A549 (cell line): Measurements from ENCODE around the gene PRADC1. TPM values are rescaled to one million over a fixed set of nuclear protein-coding genes. Genes with fewer than 3 reads are reported as not detected.

Experiments
- ATAC-seq, 2 experiments: fragments of 200-7000 bp in 1 of 2; fragments of >200 bp in 1 of 2; cut with Nextera tagmentation in 1 of 2; cut with Tn5 transposase in 1 of 2; 3 replicates each; pipeline versions ENCODE4 v1.8.0 to v1.9.1; 2018 to 2020; ENCODE audit warnings: mild to moderate bottlenecking in 1 of 2, moderate library complexity in 1 of 2
- CTCF ChIA-PET: fragments of 300-600 bp; sonication (Branson Sonifier 250); formaldehyde crosslinking; extraction: SDS; loops from one replicate; lab custom pipeline; 2021; ENCODE audit warnings: antibody characterized with exemption, inconsistent platforms; lab: Yijun Ruan, JAX
- POLR2A ChIA-PET: fragments of 350-600 bp; formaldehyde crosslinking; extraction: SDS; loops from one replicate; lab custom pipeline; 2021; ENCODE audit warnings: antibody characterized with exemption, inconsistent platforms; lab: Yijun Ruan, JAX
- DNase-seq, 2 experiments: peaks; one replicate each; pipeline versions ENCODE4 v3.0.0 to v3.0.0-alpha.2; 2011 to 2016; ENCODE audit warnings: low read depth in 1 of 2, low spot score in 1 of 2
- FAIRE-seq: peaks from 2 replicates; lab custom pipeline; 2011; peaks lifted over from hg19 to GRCh38; lab: Jason Lieb, UNC
- H3K27ac ChIP-seq, 2 experiments: fragments of >200 bp; sonication (Bioruptor Twin); formaldehyde crosslinking; 3 replicates each; pipeline ENCODE4 v1.5.1; 2016 to 2017
- H3K4me1 ChIP-seq: fragments of >200 bp; sonication (Bioruptor Twin); formaldehyde crosslinking; 3 replicates; pipeline ENCODE4 v1.6.1; 2016
- H3K4me2 ChIP-seq: fragments of >200 bp; sonication (Bioruptor Twin); formaldehyde crosslinking; 3 replicates; pipeline ENCODE4 v1.6.1; 2016
- H3K4me3 ChIP-seq: fragments of >200 bp; sonication (Bioruptor Twin); formaldehyde crosslinking; 3 replicates; pipeline ENCODE4 v1.5.1; 2016
- H3K9me3 ChIP-seq: fragments of >200 bp; sonication (Bioruptor Twin); formaldehyde crosslinking; 3 replicates; pipeline ENCODE4 v1.6.1; 2016
- CHD4 ChIP-seq: fragments of 200-600 bp; sonication (generic); IDR thresholded peaks from 2 replicates; pipeline ENCODE4 v1.6.1; 2016; ENCODE audit warnings: antibody characterized with exemption, mild to moderate bottlenecking, borderline replicate concordance
- JUN ChIP-seq, 2 experiments: fragments of >200 bp; sonication (Bioruptor Twin); formaldehyde crosslinking; IDR thresholded peaks; 2 replicates in 1 of 2; 3 replicates in 1 of 2; pipeline ENCODE4 v1.6.1; 2016 to 2017
- REST ChIP-seq: fragments of 200-600 bp; sonication (generic); IDR thresholded peaks from 2 replicates; pipeline ENCODE4 v1.6.1; 2016; ENCODE audit warnings: antibody characterized with exemption, mild to moderate bottlenecking, moderate library complexity
- USF2 ChIP-seq: fragments of 450-650 bp; IDR thresholded peaks from 2 replicates; pipeline ENCODE4 v1.6.1; 2014; ENCODE audit warnings: antibody characterized with exemption
- ZC3H11A ChIP-seq: fragments of 450-650 bp; IDR thresholded peaks from 2 replicates; pipeline ENCODE4 v1.6.1; 2014; ENCODE audit warnings: antibody characterized with exemption, mild to moderate bottlenecking
- WGBS: methylation state at CpG from one replicate; pipeline ENCODE4 v1.1.6; 2017; ENCODE audit errors: missing lambda C conversion rate; 5-methylcytosine and 5-hydroxymethylcytosine counted together
- polyA plus RNA-seq, 4 experiments: library from polyadenylated mRNA; depleted of rRNA in 3 of 4; stranded (reverse); fragments of >200 nt; fragmentation: RNase III in 1 of 4; extraction: RNeasy Plus Mini Kit Qiagen cat#74134 plus additional on column Dnase treatment in 1 of 4; gene quantifications; 2 replicates in 3 of 4; 3 replicates in 1 of 4; pipeline ENCODE4 v1.2.3, GENCODE V29; 2011 to 2017
- TF ChIP-seq, protein P1 (sequence below): fragments of >200 bp; sonication (Bioruptor Twin); formaldehyde crosslinking; IDR thresholded peaks from 3 replicates; pipeline ENCODE4 v1.5.1; 2016
- TF ChIP-seq, protein P2 (sequence below): fragments of >200 bp; sonication (Bioruptor Twin); formaldehyde crosslinking; IDR thresholded peaks from 3 replicates; pipeline ENCODE4 v1.6.1; 2016
- TF ChIP-seq, protein P3 (sequence below): IDR thresholded peaks from 2 replicates; pipeline ENCODE4 v1.6.1; 2012; ENCODE audit warnings: low read depth, borderline replicate concordance
- TF ChIP-seq, protein P4 (sequence below): IDR thresholded peaks from 2 replicates; pipeline ENCODE4 v1.6.1; 2012
- TF ChIP-seq, protein P5 (sequence below): fragments of 250-450 bp; sonication (Bioruptor Pico); IDR thresholded peaks from 2 replicates; pipeline ENCODE4 v1.5.0; 2021; ENCODE audit warnings: mild to moderate bottlenecking, moderate library complexity, borderline replicate concordance

Gene PRADC1
- polyA plus RNA-seq, 2 of the 4 experiments (the other 2 are of a cell fraction), result 11.2 to 12.1 TPM

DNA sequence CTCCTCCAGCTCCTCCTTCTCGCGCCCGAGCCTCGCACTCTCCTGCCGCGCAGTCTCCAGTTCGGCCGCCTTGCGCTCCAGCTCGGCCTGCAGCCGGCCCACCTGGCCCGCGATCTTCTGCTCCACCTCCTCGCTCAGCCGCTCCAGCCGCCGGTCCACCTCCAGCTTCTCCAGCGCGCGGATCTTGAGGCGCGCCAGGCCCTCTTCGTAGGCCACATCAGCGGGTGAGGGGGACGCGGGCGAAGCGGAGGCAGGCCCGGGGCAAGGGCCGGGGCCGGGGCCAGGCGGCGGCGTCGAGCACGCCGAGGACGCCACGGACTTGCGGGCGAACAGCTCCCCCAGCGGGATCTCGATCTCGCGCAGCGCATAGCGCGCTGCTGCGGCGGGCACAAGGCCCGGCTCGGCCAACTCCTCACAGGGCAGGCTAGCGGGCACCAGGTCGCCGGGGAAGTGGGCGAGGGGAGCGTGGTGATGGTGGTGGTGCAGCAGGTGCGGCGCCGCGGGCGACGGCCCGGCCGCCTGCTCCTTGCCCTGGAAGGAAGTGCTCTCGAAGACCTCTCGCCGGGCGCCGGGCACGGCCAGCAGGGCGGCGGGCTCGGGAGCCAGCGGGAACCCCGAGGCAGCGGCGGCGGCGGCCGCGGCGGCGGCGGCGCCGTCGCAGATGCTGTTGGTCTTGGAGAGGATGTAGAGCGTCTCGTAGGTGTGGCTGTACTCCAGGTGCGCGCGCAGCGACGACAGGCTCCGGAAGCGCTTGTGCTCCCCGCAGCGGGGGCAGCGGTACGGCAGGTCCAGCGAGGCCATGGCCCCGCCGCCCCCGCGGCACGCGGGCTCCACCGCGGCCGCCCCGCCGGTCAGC is 36.0 kb upstream of the PRADC1 start:
- Histone ChIP-seq H3K4me2 (peak overlapping the region; percentile 78), H3K27ac (peak overlapping the region; percentile 66 to 82), H3K9me3 (no peaks in the 10 kb centered on the region), H3K4me1 (peaks cover 7% of the 10 kb centered on the region; the same call in 1 of the 3 replicates), H3K4me3 (peak overlapping the region; percentile 43)
- TF ChIP-seq, protein P1, sequence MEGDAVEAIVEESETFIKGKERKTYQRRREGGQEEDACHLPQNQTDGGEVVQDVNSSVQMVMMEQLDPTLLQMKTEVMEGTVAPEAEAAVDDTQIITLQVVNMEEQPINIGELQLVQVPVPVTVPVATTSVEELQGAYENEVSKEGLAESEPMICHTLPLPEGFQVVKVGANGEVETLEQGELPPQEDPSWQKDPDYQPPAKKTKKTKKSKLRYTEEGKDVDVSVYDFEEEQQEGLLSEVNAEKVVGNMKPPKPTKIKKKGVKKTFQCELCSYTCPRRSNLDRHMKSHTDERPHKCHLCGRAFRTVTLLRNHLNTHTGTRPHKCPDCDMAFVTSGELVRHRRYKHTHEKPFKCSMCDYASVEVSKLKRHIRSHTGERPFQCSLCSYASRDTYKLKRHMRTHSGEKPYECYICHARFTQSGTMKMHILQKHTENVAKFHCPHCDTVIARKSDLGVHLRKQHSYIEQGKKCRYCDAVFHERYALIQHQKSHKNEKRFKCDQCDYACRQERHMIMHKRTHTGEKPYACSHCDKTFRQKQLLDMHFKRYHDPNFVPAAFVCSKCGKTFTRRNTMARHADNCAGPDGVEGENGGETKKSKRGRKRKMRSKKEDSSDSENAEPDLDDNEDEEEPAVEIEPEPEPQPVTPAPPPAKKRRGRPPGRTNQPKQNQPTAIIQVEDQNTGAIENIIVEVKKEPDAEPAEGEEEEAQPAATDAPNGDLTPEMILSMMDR, result peak; percentile 36; the same call in 2 of the 3 replicates
- TF ChIP-seq, protein P2, sequence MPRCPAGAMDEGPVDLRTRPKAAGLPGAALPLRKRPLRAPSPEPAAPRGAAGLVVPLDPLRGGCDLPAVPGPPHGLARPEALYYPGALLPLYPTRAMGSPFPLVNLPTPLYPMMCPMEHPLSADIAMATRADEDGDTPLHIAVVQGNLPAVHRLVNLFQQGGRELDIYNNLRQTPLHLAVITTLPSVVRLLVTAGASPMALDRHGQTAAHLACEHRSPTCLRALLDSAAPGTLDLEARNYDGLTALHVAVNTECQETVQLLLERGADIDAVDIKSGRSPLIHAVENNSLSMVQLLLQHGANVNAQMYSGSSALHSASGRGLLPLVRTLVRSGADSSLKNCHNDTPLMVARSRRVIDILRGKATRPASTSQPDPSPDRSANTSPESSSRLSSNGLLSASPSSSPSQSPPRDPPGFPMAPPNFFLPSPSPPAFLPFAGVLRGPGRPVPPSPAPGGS, result no peak
- TF ChIP-seq, protein P3, sequence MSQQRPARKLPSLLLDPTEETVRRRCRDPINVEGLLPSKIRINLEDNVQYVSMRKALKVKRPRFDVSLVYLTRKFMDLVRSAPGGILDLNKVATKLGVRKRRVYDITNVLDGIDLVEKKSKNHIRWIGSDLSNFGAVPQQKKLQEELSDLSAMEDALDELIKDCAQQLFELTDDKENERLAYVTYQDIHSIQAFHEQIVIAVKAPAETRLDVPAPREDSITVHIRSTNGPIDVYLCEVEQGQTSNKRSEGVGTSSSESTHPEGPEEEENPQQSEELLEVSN, result peak; percentile 88
- no peak for TF ChIP-seq CHD4
- peak in 1 of 2 experiments; percentile 33; a peak in 1 of 5 replicates for TF ChIP-seq JUN (IDR thresholded peaks at IDR 0.05)
- no peak for TF ChIP-seq USF2
- no peak for TF ChIP-seq REST
- TF ChIP-seq, protein P4, sequence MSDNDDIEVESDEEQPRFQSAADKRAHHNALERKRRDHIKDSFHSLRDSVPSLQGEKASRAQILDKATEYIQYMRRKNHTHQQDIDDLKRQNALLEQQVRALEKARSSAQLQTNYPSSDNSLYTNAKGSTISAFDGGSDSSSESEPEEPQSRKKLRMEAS, result peak; percentile 82
- TF ChIP-seq, protein P5, sequence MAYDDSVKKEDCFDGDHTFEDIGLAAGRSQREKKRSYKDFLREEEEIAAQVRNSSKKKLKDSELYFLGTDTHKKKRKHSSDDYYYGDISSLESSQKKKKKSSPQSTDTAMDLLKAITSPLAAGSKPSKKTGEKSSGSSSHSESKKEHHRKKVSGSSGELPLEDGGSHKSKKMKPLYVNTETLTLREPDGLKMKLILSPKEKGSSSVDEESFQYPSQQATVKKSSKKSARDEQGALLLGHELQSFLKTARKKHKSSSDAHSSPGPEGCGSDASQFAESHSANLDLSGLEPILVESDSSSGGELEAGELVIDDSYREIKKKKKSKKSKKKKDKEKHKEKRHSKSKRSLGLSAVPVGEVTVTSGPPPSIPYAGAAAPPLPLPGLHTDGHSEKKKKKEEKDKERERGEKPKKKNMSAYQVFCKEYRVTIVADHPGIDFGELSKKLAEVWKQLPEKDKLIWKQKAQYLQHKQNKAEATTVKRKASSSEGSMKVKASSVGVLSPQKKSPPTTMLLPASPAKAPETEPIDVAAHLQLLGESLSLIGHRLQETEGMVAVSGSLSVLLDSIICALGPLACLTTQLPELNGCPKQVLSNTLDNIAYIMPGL (CRISPR knock-in tag), result 0 out of 2 replicates have a peak, but pooled peaks have one; percentile 24
- TF ChIP-seq ZC3H11A, result no peak
- 45% methylated on average over 59 of the region's 113 CpGs for WGBS
- DNase-seq (peak; percentile 82 to 83), FAIRE-seq (no peak), ATAC-seq (peak; percentile 79 to 80)
- CTCF ChIA-PET, result interaction anchor here (0.6 to 2.1 kb wide), 12 partner anchors 9 to 92 kb away, joined by 3 to 21 read pairs (median 4); partner anchors contain the start of gene EGR4
- POLR2A ChIA-PET, result interaction anchor here (1.3 kb wide), 1 partner anchor 35 kb away, joined by 6 read pairs; the partner anchor contains the start of gene CCT7
